ENCODE results near the gene STIM2.

DNA sequence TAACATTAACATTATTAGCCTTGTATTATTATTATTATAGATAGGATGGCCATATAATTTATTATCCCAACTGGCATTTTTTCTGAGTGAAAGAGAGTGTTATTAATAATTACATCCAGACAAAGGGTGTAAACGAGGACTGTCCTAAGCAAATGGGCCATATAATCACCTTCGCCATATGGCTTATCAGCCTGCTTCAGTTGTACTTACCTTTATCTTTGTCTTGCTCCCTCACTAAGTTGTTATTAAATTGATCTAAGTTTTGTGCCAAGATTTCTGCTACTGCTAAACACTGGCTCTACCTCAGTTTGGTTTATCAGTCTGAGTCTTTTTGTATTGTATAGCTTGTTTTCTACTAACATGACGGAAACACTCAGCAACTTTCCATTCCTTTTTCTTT is 76.9 kb downstream of the STIM2 start:
- TF ChIP-seq, protein P1, sequence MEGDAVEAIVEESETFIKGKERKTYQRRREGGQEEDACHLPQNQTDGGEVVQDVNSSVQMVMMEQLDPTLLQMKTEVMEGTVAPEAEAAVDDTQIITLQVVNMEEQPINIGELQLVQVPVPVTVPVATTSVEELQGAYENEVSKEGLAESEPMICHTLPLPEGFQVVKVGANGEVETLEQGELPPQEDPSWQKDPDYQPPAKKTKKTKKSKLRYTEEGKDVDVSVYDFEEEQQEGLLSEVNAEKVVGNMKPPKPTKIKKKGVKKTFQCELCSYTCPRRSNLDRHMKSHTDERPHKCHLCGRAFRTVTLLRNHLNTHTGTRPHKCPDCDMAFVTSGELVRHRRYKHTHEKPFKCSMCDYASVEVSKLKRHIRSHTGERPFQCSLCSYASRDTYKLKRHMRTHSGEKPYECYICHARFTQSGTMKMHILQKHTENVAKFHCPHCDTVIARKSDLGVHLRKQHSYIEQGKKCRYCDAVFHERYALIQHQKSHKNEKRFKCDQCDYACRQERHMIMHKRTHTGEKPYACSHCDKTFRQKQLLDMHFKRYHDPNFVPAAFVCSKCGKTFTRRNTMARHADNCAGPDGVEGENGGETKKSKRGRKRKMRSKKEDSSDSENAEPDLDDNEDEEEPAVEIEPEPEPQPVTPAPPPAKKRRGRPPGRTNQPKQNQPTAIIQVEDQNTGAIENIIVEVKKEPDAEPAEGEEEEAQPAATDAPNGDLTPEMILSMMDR (IDR thresholded peaks at IDR 0.05): no peak
- TF ChIP-seq POLR2A (IDR thresholded peaks at IDR 0.05): no peak
- TF ChIP-seq POLR2AphosphoS5 (IDR thresholded peaks at IDR 0.05): no peak

Data from prostate gland (tissue), 2 donors.